Tibial nerve (tissue), 4 donors: ENCODE data around the gene SGO2. TPM values are rescaled to one million over a fixed set of nuclear protein-coding genes. Genes with fewer than 3 reads are reported as not detected.

Experiments used
- DNase-seq, 2 donors: peaks; one replicate each; pipeline ENCODE4 v3.0.0-alpha.2; 2019; ENCODE audit warnings: low spot score in 2 of 2
- H3K27ac ChIP-seq, 4 donors: fragments of 200-600 bp; sonication (generic) in 3 of 4; one replicate each; pipeline ENCODE4 v1.5.1; 2017 to 2019; ENCODE audit warnings: mild to moderate bottlenecking in 1 of 4
- H3K27me3 ChIP-seq, 2 donors: fragments of 200-600 bp; sonication (generic) in 1 of 2; one replicate each; pipeline versions ENCODE4 v1.5.1 to v1.6.0; 2017 to 2019
- H3K36me3 ChIP-seq, 3 donors: fragments of 200-600 bp; sonication (generic); one replicate each; pipeline ENCODE4 v1.5.1; 2018 to 2019
- H3K4me1 ChIP-seq, 4 donors: fragments of 200-600 bp; sonication (generic) in 3 of 4; one replicate each; pipeline ENCODE4 v1.5.1; 2017 to 2019
- H3K4me3 ChIP-seq, 4 donors: fragments of 200-600 bp; sonication (generic) in 3 of 4; one replicate each; pipeline ENCODE4 v1.5.1; 2017 to 2019; ENCODE audit warnings: mild to moderate bottlenecking in 1 of 4, moderate library complexity in 1 of 4
- H3K9me3 ChIP-seq, 4 donors: fragments of 200-600 bp; sonication (generic) in 3 of 4; one replicate each; pipeline ENCODE4 v1.5.1; 2017 to 2019
- EP300 ChIP-seq, 2 donors: sonication (generic); formaldehyde crosslinking; IDR thresholded peaks; one replicate each; pipeline ENCODE4 v1.6.1; 2017; ENCODE audit warnings: antibody characterized with exemption in 2 of 2, mild to moderate bottlenecking in 1 of 2
- POLR2A ChIP-seq, 2 donors: fragments of 450-650 bp; IDR thresholded peaks; one replicate each; pipeline ENCODE4 v1.6.1; 2017; ENCODE audit warnings: antibody characterized with exemption in 2 of 2, mild to moderate bottlenecking in 2 of 2, moderate library complexity in 2 of 2
- whole genome bisulfite sequencing, 2 donors: methylation state at CpG; one replicate each; pipeline ENCODE4 v1.1.5; 2018; 5-methylcytosine and 5-hydroxymethylcytosine counted together
- total RNA-seq, 4 donors: library from RNA; depleted of rRNA; stranded (reverse); fragments of >200 nt; gene quantifications; one replicate each; pipeline ENCODE4 v1.1.0, GENCODE V29; 2016
- TF ChIP-seq, protein P1 (sequence below), 5 experiments: fragments of 200-600 bp in 3 of 5; fragments of 450-650 bp in 2 of 5; sonication (generic) in 3 of 5; IDR thresholded peaks; one replicate each; pipeline ENCODE4 v1.5.1; 2016 to 2019; ENCODE audit warnings: antibody characterized with exemption in 5 of 5, mild to moderate bottlenecking in 3 of 5, moderate library complexity in 2 of 5

Gene SGO2
- total RNA-seq, 4 donors from 2014 or later: 1.5 to 6.3 (median 4.5) TPM

DNA sequence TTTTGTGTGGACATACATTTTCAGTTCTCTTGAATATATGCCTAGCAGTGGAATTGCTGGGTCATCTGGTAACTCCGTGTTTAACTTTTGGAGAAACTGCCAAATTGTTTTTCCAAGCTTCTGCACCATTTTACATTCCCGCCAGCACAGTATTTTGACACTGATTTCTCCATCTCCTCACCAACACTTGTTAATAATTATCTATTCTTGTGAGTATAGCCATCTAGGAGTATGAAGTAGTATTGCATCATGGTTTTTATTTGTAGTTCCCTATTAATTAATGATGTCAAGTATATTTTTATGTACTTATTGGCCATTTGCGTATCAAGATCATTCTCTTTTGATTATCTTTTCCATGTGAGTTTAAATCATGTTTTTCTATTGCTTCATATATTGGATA is 41.9 kb downstream of the SGO2 start:
- TF ChIP-seq, protein P1, sequence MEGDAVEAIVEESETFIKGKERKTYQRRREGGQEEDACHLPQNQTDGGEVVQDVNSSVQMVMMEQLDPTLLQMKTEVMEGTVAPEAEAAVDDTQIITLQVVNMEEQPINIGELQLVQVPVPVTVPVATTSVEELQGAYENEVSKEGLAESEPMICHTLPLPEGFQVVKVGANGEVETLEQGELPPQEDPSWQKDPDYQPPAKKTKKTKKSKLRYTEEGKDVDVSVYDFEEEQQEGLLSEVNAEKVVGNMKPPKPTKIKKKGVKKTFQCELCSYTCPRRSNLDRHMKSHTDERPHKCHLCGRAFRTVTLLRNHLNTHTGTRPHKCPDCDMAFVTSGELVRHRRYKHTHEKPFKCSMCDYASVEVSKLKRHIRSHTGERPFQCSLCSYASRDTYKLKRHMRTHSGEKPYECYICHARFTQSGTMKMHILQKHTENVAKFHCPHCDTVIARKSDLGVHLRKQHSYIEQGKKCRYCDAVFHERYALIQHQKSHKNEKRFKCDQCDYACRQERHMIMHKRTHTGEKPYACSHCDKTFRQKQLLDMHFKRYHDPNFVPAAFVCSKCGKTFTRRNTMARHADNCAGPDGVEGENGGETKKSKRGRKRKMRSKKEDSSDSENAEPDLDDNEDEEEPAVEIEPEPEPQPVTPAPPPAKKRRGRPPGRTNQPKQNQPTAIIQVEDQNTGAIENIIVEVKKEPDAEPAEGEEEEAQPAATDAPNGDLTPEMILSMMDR (IDR thresholded peaks at IDR 0.05): no peak
- TF ChIP-seq EP300 (IDR thresholded peaks at IDR 0.05) (no peak), POLR2A (IDR thresholded peaks at IDR 0.05) (no peak)
- H3K4me3 ChIP-seq: no peak overlapping the region
- no peaks in the 10 kb centered on the region for H3K4me1 ChIP-seq
- no peak overlapping the region for H3K27ac ChIP-seq
- no peak for DNase-seq
- no peaks in the 10 kb centered on the region for H3K27me3 ChIP-seq
- peaks cover 0 to 4% (median 0%) of the 10 kb centered on the region in 3 donors for H3K36me3 ChIP-seq
- 95 to 98% methylated on average over 3 of the region's 3 CpGs for WGBS, 2 donors
- H3K9me3 ChIP-seq: peaks cover 0 to 5% (median 0%) of the 10 kb centered on the region in 4 donors

DNA sequence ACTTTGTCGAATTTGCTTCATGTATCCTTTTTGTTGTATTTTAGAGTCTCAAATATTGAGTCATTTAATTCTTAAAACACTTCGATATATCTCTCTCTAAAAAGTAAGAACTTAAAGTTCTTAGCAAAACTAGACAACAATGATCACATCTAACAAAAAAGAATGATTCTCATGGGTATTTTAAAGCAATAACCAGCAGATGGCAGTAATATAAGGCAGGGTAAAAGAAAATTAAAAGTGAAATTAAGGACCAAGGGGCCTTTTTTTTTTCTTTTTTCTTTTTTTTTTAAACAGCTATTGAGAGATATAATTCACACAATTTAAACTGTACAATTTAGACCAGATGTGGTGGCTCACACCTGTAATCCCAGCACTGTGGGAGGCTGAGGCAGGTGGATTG is 50.0 kb downstream of the SGO2 start:
- Histone ChIP-seq H3K27ac (no peak overlapping the region), H3K4me3 (no peak overlapping the region), H3K36me3 (no peaks in the 10 kb centered on the region), H3K4me1 (no peaks in the 10 kb centered on the region), H3K27me3 (no peaks in the 10 kb centered on the region), H3K9me3 (no peaks in the 10 kb centered on the region)
- TF ChIP-seq EP300 (IDR thresholded peaks at IDR 0.05) (no peak), POLR2A (IDR thresholded peaks at IDR 0.05) (no peak)
- TF ChIP-seq, protein P1 (IDR thresholded peaks at IDR 0.05): peak in 3 of 5 experiments; percentile 3 to 23 (median 14)
- no peak for DNase-seq
- 88 to 91% methylated on average over 2 of the region's 2 CpGs for WGBS, 2 donors

DNA sequence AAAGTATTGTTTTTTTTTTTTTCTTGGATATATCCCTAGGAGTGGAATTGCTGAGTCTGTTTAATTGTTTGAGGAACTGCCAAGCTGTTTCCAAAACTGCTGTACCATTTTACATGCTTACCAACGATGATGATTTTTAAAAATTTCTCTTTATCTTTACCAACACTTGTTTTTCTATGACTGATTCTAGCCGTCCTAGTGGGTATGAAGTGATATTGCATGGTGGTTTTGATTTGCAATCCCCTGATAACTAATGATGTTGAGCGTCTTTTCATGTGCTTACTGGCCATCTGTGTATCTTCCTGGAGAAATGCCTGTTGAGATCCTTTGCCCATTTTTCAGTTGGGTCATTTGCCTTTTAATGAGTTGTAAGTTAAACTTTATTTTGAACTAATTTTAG is 51.0 kb downstream of the SGO2 start:
- WGBS, 2 donors: 92 to 93% methylated on average over 3 of the region's 3 CpGs
- no peaks in the 10 kb centered on the region for H3K9me3 ChIP-seq
- no peaks in the 10 kb centered on the region for H3K4me1 ChIP-seq
- DNase-seq: no peak
- H3K27me3 ChIP-seq: no peaks in the 10 kb centered on the region
- no peak for TF ChIP-seq EP300 (IDR thresholded peaks at IDR 0.05)
- H3K27ac ChIP-seq: no peak overlapping the region
- no peak overlapping the region for H3K4me3 ChIP-seq
- H3K36me3 ChIP-seq: no peaks in the 10 kb centered on the region

DNA sequence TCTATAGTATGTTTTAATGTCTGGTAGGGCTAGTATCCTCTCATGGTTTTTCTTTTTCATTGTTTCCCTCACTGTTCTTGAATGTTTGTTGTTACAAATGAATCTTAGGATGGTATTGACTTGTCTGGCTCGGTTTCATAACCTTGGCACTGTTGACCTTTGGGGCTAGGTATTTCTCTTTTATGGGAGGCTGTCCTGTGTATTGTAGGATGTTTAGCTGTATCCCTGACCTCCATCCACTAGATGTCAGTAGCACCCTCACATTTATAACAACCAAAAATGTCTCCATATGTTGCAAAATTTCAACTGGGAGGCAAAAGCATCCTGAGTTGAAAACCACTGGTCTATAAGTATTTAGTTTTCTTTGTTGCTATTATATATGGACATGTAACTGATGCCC is 52.8 kb downstream of the SGO2 start:
- Histone ChIP-seq H3K27me3 (no peaks in the 10 kb centered on the region), H3K27ac (no peak overlapping the region), H3K4me3 (no peak overlapping the region), H3K9me3 (no peaks in the 10 kb centered on the region), H3K4me1 (no peaks in the 10 kb centered on the region), H3K36me3 (no peaks in the 10 kb centered on the region)
- 43 to 62% methylated on average over 1 of the region's 1 CpG for WGBS, 2 donors
- no peak for DNase-seq
- TF ChIP-seq, protein P1 (IDR thresholded peaks at IDR 0.05): peak in 4 of 5 experiments; percentile 12 to 39 (median 17)
- TF ChIP-seq POLR2A (IDR thresholded peaks at IDR 0.05): no peak
- no peak for TF ChIP-seq EP300 (IDR thresholded peaks at IDR 0.05)

DNA sequence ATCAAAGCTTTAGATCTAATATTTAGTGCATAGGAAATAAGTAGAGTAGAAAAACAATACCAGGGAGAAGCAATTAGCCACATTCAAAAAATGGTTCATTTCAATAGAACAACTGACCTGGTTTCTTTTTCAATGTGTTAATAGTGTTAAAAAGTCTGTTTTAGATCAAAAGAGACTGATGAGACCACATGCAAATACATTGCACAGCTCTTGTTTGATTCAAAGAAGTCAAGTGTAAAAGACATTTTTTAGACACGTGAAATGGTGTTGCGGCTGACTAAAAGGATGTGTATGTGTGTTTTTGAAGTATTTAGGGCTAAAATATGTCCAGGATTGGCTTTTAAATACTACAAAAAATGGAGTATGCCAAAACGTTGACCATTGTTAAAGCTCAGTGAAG is 58.6 kb downstream of the SGO2 start:
- Histone ChIP-seq H3K9me3 (no peaks in the 10 kb centered on the region), H3K36me3 (no peaks in the 10 kb centered on the region), H3K4me1 (peaks cover 0 to 10% (median 0%) of the 10 kb centered on the region in 4 donors), H3K27ac (no peak overlapping the region), H3K27me3 (no peaks in the 10 kb centered on the region), H3K4me3 (no peak overlapping the region)
- WGBS, 2 donors: 87 to 94% methylated on average over 3 of the region's 3 CpGs
- TF ChIP-seq POLR2A (IDR thresholded peaks at IDR 0.05) (no peak), EP300 (IDR thresholded peaks at IDR 0.05) (no peak)
- TF ChIP-seq, protein P1 (IDR thresholded peaks at IDR 0.05): no peak
- no peak for DNase-seq

DNA sequence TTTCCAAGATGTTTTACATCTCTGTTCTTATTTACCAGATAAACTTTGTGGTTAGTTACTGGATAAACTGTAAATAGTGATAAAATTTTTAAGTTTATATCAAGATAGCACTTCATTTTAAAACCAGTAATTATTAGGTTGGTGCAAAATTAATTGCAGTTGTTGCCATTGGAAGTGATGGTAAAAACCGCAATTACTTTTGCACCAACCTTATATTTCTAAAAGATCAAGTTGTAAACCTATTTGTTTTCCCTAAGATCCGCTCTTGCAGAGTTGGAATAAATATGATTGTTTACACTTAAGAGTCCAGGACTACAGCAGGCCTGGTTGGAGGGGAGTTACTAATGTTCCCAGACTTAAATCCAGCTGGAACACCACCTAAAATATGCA is 59.3 kb downstream of the SGO2 start:
- H3K27ac ChIP-seq: peak overlapping the region in 3 of 4 donors; percentile 79 to 88 (median 84)
- H3K4me3 ChIP-seq: peak overlapping the region; percentile 47 to 59 (median 56)
- no peaks in the 10 kb centered on the region for H3K9me3 ChIP-seq
- TF ChIP-seq POLR2A (IDR thresholded peaks at IDR 0.05) (no peak), EP300 (IDR thresholded peaks at IDR 0.05) (no peak)
- TF ChIP-seq, protein P1 (IDR thresholded peaks at IDR 0.05): no peak
- H3K27me3 ChIP-seq: no peaks in the 10 kb centered on the region
- no peak for DNase-seq
- 13 to 14% methylated on average over 2 of the region's 2 CpGs for WGBS, 2 donors
- no peaks in the 10 kb centered on the region for H3K36me3 ChIP-seq
- H3K4me1 ChIP-seq: peaks cover 0 to 12% (median 0%) of the 10 kb centered on the region in 4 donors
